ENCODE measurements around the gene CALD1. TPM values are rescaled to one million over a fixed set of nuclear protein-coding genes. Genes with fewer than 3 reads are reported as not detected.

The CALD1 gene
- total RNA-seq, 1 donor from 2014 or later, result 352 TPM

DNA sequence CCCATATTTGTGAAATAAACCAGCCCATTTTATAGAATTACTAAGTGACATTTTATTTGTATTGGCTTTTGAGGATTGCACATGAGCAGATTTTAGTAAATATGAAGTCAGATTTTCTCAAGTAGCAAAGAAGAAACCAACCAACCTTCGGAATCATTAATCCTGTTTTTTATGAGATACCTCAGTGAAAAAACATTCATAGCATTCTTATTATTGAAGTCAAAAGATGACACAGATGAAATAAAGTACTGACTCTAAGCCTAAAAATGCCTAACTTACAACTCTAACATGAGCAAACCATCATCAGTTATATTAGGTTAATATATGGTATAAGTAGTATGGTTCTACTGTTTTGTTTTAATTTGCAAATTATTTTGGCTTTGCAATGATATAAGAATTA is 147.0 kb downstream of the CALD1 start:
- peaks cover 4 to 6% of the 10 kb centered on the region in 2 donors for H3K4me1 ChIP-seq
- H3K36me3 ChIP-seq, result peaks cover 11 to 15% of the 10 kb centered on the region in 2 donors
- H3K9me3 ChIP-seq, result no peaks in the 10 kb centered on the region
- H3K4me3 ChIP-seq, result no peak overlapping the region
- TF ChIP-seq, protein P1, sequence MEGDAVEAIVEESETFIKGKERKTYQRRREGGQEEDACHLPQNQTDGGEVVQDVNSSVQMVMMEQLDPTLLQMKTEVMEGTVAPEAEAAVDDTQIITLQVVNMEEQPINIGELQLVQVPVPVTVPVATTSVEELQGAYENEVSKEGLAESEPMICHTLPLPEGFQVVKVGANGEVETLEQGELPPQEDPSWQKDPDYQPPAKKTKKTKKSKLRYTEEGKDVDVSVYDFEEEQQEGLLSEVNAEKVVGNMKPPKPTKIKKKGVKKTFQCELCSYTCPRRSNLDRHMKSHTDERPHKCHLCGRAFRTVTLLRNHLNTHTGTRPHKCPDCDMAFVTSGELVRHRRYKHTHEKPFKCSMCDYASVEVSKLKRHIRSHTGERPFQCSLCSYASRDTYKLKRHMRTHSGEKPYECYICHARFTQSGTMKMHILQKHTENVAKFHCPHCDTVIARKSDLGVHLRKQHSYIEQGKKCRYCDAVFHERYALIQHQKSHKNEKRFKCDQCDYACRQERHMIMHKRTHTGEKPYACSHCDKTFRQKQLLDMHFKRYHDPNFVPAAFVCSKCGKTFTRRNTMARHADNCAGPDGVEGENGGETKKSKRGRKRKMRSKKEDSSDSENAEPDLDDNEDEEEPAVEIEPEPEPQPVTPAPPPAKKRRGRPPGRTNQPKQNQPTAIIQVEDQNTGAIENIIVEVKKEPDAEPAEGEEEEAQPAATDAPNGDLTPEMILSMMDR (IDR thresholded peaks at IDR 0.05), result no peak
- DNase-seq (ENCODE audit: low spot score in 2 of 2), result no peak
- H3K27ac ChIP-seq, result peak overlapping the region; percentile 27 to 43
- intact Hi-C loops (cut with DNase I), result no loop called here
- H3K27me3 ChIP-seq, result no peaks in the 10 kb centered on the region

DNA sequence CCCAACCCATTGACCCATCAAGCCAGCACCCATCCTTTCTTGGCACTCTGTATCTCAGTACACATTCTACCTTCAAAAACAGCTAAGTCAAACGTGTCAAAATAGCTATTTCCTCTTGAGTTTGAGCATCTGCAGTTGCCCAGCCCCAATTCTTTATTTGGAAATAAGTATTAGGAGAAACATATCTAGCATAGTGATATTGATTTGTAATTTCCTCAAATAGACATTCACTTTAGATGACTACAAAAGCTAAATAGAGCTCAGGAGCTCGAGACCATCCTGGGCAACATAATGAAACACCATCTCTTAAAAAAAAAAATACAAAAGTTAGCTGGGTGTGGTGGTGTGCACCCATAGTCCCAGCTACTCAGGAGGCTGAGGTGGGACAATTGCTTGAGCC is 147.6 kb downstream of the CALD1 start:
- TF ChIP-seq, protein P1 (IDR thresholded peaks at IDR 0.05), result no peak
- no peak for DNase-seq (ENCODE audit: low spot score in 2 of 2)
- intact Hi-C loops (cut with DNase I), result no loop called here
- peaks cover 11 to 15% of the 10 kb centered on the region in 2 donors for H3K36me3 ChIP-seq
- peaks cover 8 to 10% of the 10 kb centered on the region in 2 donors for H3K4me1 ChIP-seq
- H3K4me3 ChIP-seq, result no peak overlapping the region
- H3K9me3 ChIP-seq, result no peaks in the 10 kb centered on the region
- no peaks in the 10 kb centered on the region for H3K27me3 ChIP-seq
- peak overlapping the region in 1 of 2 donors; percentile 43 for H3K27ac ChIP-seq

DNA sequence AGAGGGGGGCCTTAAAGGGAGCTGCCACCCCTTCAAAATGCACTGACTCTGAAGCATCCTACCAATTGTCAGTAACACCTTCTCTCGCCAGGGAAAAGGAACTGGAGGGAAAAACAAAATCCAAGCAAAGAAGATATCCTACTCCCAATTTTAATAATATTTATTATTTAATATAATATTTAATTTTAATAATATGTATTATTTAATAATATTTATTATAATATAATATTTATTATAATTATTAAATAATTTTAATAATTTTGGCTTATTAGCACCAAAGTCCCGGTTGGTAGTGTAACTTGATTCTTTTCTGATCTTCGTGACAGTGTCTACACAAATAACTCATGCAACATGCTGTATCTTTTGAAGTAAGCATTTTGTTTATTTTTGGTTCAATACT is 148.3 kb downstream of the CALD1 start:
- Histone ChIP-seq H3K4me3 (no peak overlapping the region), H3K27ac (peak overlapping the region in 1 of 2 donors; percentile 43)

DNA sequence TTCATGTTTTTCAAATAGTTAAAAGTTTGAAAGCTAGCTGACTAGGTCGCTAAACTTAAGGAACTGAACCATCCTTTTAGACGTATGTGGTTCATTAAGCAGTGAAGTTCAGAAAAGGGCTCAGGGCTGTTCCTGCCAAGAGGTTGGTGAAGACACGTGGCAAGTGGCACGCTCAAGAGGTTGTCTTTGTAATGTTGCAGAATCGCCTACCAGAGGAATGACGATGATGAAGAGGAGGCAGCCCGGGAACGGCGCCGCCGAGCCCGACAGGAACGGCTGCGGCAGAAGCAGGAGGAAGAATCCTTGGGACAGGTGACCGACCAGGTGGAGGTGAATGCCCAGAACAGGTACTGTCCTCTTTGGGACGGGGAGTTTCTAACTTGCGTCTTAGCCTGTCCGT is 149.1 kb downstream of the CALD1 start:
- Histone ChIP-seq H3K4me3 (no peak overlapping the region), H3K27me3 (no peaks in the 10 kb centered on the region), H3K36me3 (peaks cover 12 to 15% of the 10 kb centered on the region in 2 donors), H3K4me1 (peaks cover 16 to 17% of the 10 kb centered on the region in 2 donors), H3K9me3 (no peaks in the 10 kb centered on the region), H3K27ac (peak overlapping the region in 1 of 2 donors; percentile 43)
- intact Hi-C loops (cut with DNase I), result no loop called here
- DNase-seq (ENCODE audit: low spot score in 2 of 2), result no peak
- TF ChIP-seq, protein P1 (IDR thresholded peaks at IDR 0.05), result no peak

More for the DNA sequence above, 148.3 kb downstream of the CALD1 start:
- intact Hi-C loops (cut with DNase I), result no loop called here
- Histone ChIP-seq H3K36me3 (peaks cover 11 to 15% of the 10 kb centered on the region in 2 donors), H3K27me3 (no peaks in the 10 kb centered on the region), H3K4me1 (peaks cover 13 to 15% of the 10 kb centered on the region in 2 donors), H3K9me3 (no peaks in the 10 kb centered on the region)
- TF ChIP-seq, protein P1 (IDR thresholded peaks at IDR 0.05), result no peak
- no peak for DNase-seq (ENCODE audit: low spot score in 2 of 2)

DNA sequence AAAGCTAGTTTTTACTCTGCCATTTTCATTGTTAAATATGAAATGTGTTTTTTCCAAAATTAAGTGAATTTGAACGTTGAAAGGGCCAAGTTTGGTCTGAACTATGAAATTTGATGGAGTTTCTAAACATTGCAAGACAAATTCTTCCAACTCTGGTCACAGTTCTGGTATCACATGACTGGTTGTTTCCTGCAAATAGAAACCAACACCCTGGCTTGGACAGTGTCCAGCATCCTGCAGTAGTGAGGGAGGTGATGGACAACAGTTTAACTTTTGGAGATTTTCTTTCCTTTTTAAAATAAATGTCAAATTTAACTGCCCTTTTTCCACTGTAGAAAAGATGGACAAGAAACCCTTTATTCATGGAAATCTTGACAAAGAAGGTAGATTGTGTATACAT is 152.1 kb downstream of the CALD1 start:
- no peaks in the 10 kb centered on the region for H3K27me3 ChIP-seq
- intact Hi-C loops (cut with DNase I), result loop anchor here (5.0 kb wide), 2 partner anchors 44 to 241 kb away; partner anchors contain the start of gene CYREN
- no peak overlapping the region for H3K4me3 ChIP-seq
- no peak for DNase-seq (ENCODE audit: low spot score in 2 of 2)
- H3K4me1 ChIP-seq, result peaks cover 23 to 36% of the 10 kb centered on the region in 2 donors
- peaks cover 30 to 34% of the 10 kb centered on the region in 2 donors for H3K36me3 ChIP-seq
- TF ChIP-seq, protein P1 (IDR thresholded peaks at IDR 0.05), result no peak
- H3K9me3 ChIP-seq, result no peaks in the 10 kb centered on the region
- peak overlapping the region; percentile 74 to 90 for H3K27ac ChIP-seq
